Measurements from ENCODE around the gene MTMR4. TPM values are rescaled to one million over a fixed set of nuclear protein-coding genes. Genes with fewer than 3 reads are reported as not detected.
"Not testable (repeated sequence)": the region's sequence is repeated elsewhere in the genome, so short reads cannot be mapped to it uniquely, and the experiment has no call there.

Gene MTMR4
- 39.6 and 44.9 TPM in 2 replicates for total RNA-seq

DNA sequence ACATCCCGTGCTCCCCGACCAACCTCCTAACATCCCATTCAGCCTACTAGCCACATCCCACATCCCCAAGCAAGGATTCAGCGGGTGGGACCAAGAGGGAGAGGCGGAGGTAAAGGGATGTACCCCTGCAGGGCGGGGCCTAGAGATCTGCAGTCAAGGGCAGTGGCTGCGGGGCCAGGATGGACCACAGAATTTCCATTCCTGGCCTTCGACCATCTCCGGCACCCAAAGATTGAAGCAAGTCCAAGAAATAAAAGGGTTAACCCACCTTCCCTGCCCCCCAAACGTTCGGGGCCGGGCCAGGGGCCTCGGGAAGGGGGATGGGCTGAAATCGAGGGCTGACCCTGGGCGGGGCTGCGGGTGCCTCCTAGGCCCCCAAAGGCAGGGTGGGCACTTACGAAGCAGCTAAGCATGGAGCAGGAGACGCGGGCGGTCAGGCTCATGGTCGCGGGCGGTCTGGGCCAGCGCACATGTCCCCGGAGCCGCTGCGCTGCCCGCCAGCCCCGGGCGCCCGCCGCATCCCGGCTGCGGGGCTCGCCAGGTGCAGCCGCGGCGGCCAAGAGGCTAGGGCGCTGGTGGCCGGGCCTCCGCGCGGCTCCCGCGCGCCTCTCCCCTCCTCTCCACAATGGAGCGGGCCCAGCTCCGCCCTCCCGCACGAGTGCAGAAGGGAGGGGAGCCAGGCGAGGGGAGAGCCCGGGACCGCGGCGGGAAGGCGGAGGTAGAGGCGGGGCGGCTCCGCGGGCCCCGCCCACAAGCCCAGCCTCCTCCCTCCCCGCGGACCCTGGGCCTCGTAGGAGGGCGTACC, at the start of gene MTMR4:
Gene MTMR4 (minus strand): TSS at position 674 of the 805 bp plus-strand sequence. CDS start 231 bp downstream, at position 443.
- peak; percentile 75 for DNase-seq (ENCODE audit: low read depth)
- peak within 1 kb of the TSS; percentile 79 for H3K4me3 ChIP-seq (ENCODE audit: low read depth, low read length)
- TF ChIP-seq, protein P1, sequence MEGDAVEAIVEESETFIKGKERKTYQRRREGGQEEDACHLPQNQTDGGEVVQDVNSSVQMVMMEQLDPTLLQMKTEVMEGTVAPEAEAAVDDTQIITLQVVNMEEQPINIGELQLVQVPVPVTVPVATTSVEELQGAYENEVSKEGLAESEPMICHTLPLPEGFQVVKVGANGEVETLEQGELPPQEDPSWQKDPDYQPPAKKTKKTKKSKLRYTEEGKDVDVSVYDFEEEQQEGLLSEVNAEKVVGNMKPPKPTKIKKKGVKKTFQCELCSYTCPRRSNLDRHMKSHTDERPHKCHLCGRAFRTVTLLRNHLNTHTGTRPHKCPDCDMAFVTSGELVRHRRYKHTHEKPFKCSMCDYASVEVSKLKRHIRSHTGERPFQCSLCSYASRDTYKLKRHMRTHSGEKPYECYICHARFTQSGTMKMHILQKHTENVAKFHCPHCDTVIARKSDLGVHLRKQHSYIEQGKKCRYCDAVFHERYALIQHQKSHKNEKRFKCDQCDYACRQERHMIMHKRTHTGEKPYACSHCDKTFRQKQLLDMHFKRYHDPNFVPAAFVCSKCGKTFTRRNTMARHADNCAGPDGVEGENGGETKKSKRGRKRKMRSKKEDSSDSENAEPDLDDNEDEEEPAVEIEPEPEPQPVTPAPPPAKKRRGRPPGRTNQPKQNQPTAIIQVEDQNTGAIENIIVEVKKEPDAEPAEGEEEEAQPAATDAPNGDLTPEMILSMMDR (IDR thresholded peaks at IDR 0.05; ENCODE audit: insufficient read depth, low read depth, low read length): no peak

DNA sequence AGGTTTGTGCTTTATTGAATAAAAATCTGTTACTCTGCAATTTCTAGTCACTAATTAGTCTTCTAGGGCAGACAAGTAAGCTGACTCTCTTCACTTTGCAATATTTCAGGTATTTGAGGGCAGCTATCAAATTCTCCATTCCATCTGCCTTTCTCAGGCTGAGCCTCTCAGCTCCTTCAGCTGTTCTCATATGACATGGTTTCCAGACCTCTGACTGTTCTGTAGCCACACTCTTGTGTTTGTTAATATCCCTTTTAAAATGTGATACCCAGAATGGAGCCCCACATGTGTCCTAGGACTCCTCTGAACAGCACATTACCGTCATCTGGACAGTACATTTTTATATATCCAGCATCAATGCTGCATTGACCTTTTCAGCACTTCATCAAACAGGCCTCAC, 46.1 kb upstream of the MTMR4 start:
- no peak for DNase-seq (ENCODE audit: low read depth)
- TF ChIP-seq, protein P1 (IDR thresholded peaks at IDR 0.05; ENCODE audit: insufficient read depth, low read depth, low read length): no peak
- no peak overlapping the region for H3K4me3 ChIP-seq (ENCODE audit: low read depth, low read length)

DNA sequence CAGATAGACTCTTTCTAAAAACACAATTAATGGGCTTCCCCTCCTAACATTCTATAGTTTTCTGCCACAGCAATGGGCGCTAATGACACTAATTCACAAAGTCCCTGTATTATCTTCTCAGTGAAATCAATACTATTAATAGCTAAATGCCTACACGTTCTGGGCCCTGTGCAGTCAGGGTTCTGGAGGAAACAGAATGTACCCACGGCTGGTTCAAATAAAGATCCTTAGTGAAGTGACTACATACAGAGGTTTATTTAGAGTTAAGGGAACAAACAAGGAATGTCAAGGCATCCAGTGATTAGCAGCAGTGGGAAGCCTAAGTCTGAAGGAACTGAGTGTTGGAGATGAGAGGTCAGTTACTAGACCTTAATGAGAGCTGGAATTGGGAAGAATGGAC, 43.5 kb upstream of the MTMR4 start:
- TF ChIP-seq, protein P1 (IDR thresholded peaks at IDR 0.05; ENCODE audit: insufficient read depth, low read depth, low read length): no peak
- no peak for DNase-seq (ENCODE audit: low read depth)
- no peak overlapping the region for H3K4me3 ChIP-seq (ENCODE audit: low read depth, low read length)

DNA sequence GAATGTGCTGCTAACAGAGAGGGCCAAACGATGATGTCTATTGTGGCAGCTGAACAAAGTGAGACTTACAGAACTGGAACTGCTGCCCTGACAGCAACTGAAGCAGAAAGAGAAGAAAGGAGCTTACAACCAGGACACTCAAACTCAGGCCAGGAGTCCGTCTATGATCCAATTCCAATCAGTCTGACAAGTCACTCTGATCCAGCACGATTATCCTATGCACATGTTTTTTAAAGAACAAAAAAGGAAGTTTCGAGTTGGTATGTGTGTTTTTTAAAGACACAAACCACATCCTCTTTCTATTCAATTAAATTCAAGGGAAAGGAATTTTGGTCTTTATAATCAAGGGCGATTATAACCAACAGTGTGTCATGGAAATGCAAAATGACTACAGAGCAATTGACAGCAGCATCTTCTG, 42.4 kb upstream of the MTMR4 start:
- no peak overlapping the region for H3K4me3 ChIP-seq (ENCODE audit: low read depth, low read length)
- DNase-seq (ENCODE audit: low read depth): no peak
- TF ChIP-seq, protein P1 (IDR thresholded peaks at IDR 0.05; ENCODE audit: insufficient read depth, low read depth, low read length): no peak

DNA sequence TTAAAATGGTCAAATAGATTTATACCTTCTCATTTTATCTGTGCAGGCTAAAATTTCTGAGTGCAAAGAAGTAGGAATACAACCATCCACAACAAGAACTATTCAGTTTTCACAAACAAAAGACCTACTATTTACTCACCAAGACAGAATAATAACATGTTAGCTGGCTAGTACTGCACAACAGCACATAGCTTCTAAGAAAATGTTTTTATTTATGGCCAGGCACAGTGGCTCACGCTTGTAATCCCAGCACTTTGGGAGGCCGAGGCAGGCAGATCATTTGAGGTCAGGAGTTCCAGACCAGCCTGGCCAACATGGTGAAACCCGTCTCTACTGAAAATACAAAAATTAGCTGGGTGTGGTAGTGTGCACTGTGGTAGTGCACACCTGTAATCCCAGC, 40.7 kb upstream of the MTMR4 start:
- DNase-seq (ENCODE audit: low read depth); H3K4me3 ChIP-seq (ENCODE audit: low read depth, low read length): not testable (repeated sequence)

DNA sequence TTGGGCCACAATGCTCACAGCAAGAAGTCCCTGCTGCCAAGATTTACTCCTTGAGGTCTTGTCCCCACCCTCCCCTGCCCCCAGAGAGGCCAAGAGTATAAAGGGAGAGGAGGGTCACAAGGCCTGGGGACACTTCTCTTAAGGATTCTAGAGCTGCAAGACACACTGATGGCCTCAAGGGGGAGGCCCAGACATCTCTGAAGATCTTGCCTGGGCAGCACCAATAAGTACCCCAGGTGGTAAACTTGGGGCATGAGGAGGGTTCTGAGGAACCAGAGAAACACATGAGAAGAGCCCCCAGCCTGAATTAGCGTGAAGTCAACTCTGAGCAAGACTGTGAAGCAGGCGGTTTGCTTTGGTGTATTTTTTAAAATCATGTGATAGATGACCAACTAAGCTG, 26.8 kb upstream of the MTMR4 start:
- TF ChIP-seq, protein P1 (IDR thresholded peaks at IDR 0.05; ENCODE audit: insufficient read depth, low read depth, low read length): peak; percentile 53
- DNase-seq (ENCODE audit: low read depth): no peak
- H3K4me3 ChIP-seq (ENCODE audit: low read depth, low read length): no peak overlapping the region

DNA sequence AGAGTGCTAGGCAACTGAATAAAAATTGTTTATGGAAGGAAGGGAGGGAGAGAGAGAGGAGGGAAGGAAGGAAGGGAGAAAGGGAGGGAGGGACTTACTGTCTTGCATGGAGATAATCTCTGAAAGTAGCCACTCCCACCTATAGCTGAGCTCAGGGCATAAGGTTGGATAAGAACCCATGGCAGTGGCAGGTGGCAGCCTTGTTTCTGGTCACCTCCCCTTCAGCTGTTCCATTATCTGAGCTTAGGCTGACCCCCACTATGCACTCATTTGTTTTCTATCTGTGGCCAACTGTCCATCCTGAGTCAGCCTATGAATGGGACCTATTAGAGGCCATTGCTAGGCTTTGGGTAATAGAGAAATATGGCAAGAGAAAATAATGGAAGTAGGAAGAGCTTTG, 25.3 kb upstream of the MTMR4 start:
- TF ChIP-seq, protein P1 (IDR thresholded peaks at IDR 0.05; ENCODE audit: insufficient read depth, low read depth, low read length): no peak
- no peak overlapping the region for H3K4me3 ChIP-seq (ENCODE audit: low read depth, low read length)
- no peak for DNase-seq (ENCODE audit: low read depth)
